ENCODE measurements around the gene ZBTB38. TPM values are rescaled to one million over a fixed set of nuclear protein-coding genes. Genes with fewer than 3 reads are reported as not detected.

Gene ZBTB38
- total and polyA plus RNA-seq, 2 of the 13 experiments (the other 11 are each of a cell fraction or from before 2014, with no cell fraction given), result 26.8 to 51.7 TPM

DNA sequence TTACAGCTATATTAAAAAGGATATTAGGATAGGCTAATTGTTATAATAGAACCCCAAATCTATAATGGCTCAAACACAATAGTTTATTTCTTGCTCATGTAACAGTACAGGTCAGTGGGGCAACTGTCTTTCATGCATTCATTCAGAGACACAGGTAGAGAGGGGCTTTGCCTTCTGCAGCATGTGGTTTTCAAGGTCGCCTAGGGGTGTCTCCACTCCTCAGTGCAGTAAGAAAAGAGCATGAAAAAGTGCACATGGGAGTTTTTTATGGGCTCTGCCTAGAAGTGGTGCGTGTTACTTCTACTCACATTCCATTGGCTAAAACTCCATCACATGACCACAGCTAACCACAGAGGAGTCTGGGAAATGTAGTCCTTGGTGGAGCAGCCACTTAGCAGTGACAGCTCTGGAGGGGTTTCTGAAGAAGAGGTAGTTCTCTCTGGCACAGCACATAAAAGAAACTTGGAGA is 1.8 kb downstream of the ZBTB38 start (continued):
- TF ChIP-seq ZNF83 (CRISPR knock-in tag; IDR thresholded peaks at IDR 0.05; ENCODE audit: borderline replicate concordance) (no peak), ZZZ3 (CRISPR knock-in tag; IDR thresholded peaks at IDR 0.05; ENCODE audit: borderline replicate concordance) (no peak), ZNF354B (CRISPR knock-in tag; IDR thresholded peaks at IDR 0.05) (no peak), SCMH1 (CRISPR knock-in tag; IDR thresholded peaks at IDR 0.05; ENCODE audit: borderline replicate concordance) (no peak), NFIC (IDR thresholded peaks at IDR 0.05; ENCODE audit: low read length) (no peak), ATF6 (CRISPR knock-in tag; conservative IDR thresholded peaks at IDR 0.05) (no peak), IRX3 (CRISPR knock-in tag; IDR thresholded peaks at IDR 0.05; ENCODE audit: borderline replicate concordance, low read depth) (no peak), GATAD1 (CRISPR knock-in tag; IDR thresholded peaks at IDR 0.05) (peak; percentile 46; the same call in 1 of the 2 replicates), ZNF672 (CRISPR knock-in tag; IDR thresholded peaks at IDR 0.05) (no peak), XRCC5 (optimal IDR thresholded peaks at IDR 0.05; ENCODE audit: low read length) (peak; percentile 47), STAG1 (CRISPR knock-in tag; IDR thresholded peaks at IDR 0.05) (peak; percentile 50), RNF2 (conservative IDR thresholded peaks at IDR 0.05; ENCODE audit: low read depth) (no peak), KDM2A (CRISPR knock-in tag; IDR thresholded peaks at IDR 0.05; ENCODE audit: borderline replicate concordance, low read depth) (no peak), CREB1 (IDR thresholded peaks at IDR 0.05) (no peak), CREB1 (CRISPR knock-in tag; IDR thresholded peaks at IDR 0.05) (peak; percentile 85), NFYC (CRISPR knock-in tag; IDR thresholded peaks at IDR 0.05) (peak; percentile 91), XBP1 (CRISPR knock-in tag; IDR thresholded peaks at IDR 0.05) (no peak), PLSCR1 (CRISPR knock-in tag; IDR thresholded peaks at IDR 0.05; ENCODE audit: borderline replicate concordance) (no peak), PTBP1 (IDR thresholded peaks at IDR 0.05; ENCODE audit: low read depth, low read length, poor library complexity, severe bottlenecking) (no peak), ZNF496 (CRISPR knock-in tag; IDR thresholded peaks at IDR 0.05; ENCODE audit: insufficient replicate concordance) (no peak), RXRA (CRISPR knock-in tag; IDR thresholded peaks at IDR 0.05) (no peak), SMC3 (IDR thresholded peaks at IDR 0.05; ENCODE audit: low read length) (peak; percentile 40; the same call in 1 of the 2 replicates), RFXANK (CRISPR knock-in tag; IDR thresholded peaks at IDR 0.05) (no peak), ZMAT3 (CRISPR knock-in tag; conservative IDR thresholded peaks at IDR 0.05) (no peak), ZSCAN31 (CRISPR knock-in tag; IDR thresholded peaks at IDR 0.05; ENCODE audit: low read depth) (no peak)
- TF ChIP-seq, protein P1, sequence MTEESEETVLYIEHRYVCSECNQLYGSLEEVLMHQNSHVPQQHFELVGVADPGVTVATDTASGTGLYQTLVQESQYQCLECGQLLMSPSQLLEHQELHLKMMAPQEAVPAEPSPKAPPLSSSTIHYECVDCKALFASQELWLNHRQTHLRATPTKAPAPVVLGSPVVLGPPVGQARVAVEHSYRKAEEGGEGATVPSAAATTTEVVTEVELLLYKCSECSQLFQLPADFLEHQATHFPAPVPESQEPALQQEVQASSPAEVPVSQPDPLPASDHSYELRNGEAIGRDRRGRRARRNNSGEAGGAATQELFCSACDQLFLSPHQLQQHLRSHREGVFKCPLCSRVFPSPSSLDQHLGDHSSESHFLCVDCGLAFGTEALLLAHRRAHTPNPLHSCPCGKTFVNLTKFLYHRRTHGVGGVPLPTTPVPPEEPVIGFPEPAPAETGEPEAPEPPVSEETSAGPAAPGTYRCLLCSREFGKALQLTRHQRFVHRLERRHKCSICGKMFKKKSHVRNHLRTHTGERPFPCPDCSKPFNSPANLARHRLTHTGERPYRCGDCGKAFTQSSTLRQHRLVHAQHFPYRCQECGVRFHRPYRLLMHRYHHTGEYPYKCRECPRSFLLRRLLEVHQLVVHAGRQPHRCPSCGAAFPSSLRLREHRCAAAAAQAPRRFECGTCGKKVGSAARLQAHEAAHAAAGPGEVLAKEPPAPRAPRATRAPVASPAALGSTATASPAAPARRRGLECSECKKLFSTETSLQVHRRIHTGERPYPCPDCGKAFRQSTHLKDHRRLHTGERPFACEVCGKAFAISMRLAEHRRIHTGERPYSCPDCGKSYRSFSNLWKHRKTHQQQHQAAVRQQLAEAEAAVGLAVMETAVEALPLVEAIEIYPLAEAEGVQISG (CRISPR knock-in tag; IDR thresholded peaks at IDR 0.05), result peak; percentile 73

Data from HepG2 (cell line).